Kidney epithelial cell (primary cell): ENCODE measurements around the gene MUCL3. TPM values are rescaled to one million over a fixed set of nuclear protein-coding genes. Genes with fewer than 3 reads are reported as not detected.

Source experiments
- DNase-seq: peaks from one replicate; pipeline ENCODE4 v3.0.0-alpha.2; 2010; ENCODE audit warnings: low read depth
- H3K27me3 ChIP-seq: 2 replicates; pipeline ENCODE4 v1.6.0; 2011; ENCODE audit warnings: low read length; ENCODE audit not compliant: control insufficient read depth, insufficient read depth
- H3K36me3 ChIP-seq: 2 replicates; pipeline ENCODE4 v1.5.1; 2011; ENCODE audit warnings: low read length; ENCODE audit not compliant: control insufficient read depth, insufficient read depth
- H3K4me3 ChIP-seq: 2 replicates; pipeline ENCODE4 v1.5.1; 2011; ENCODE audit warnings: low read depth, mild to moderate bottlenecking, control low read depth, low read length
- CTCF ChIP-seq: IDR thresholded peaks from 2 replicates; pipeline ENCODE4 v1.5.1; 2011; ENCODE audit warnings: mild to moderate bottlenecking, moderate library complexity, low read length, control low read depth, inconsistent platforms; ENCODE audit not compliant: insufficient read depth, poor library complexity, severe bottlenecking
- total RNA-seq: library from RNA; depleted of rRNA; stranded (reverse); fragments of >200 nt; gene quantifications from 2 replicates; pipeline ENCODE4 v1.2.3, GENCODE V29; 2015

Gene MUCL3
- total RNA-seq, 1 donor from 2014 or later = not detected

DNA sequence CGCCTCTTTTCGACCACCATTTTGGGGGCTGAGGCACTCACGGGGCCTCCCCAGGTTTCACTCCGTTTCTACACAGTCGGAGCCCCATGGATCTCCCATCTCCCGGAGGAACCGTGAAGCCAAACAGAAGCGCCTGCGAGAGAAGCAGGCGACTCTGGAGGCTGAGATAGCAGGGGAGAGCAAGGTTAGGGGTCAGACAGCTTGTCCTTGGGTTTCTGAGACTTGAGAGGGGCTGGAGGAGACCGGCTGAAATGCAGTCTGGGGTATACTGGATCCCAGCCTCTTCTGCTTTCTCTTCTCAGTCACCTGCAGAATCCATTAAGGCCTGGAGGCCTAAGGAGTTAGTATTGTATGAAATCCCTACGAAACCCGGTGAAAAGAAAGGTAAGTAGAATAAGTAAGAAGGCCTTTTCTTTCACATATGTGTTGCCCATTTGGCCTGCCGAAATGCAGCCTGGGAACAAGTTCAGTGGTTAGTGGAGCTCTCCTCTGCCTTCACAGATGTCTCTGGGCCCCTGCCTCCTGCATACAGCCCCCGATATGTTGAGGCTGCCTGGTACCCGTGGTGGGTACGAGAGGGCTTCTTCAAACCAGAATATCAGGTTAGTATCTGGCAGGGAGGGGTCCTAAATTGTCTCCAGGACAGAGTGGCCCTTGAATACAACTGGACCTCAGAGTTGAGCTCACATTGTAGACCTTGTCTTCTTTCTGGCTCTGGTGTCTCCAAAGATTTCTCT is 25.8 kb upstream of the MUCL3 start:
- Histone ChIP-seq H3K4me3 (peak overlapping the region; percentile 43), H3K36me3 (peaks cover 5% of the 10 kb centered on the region)
- TF ChIP-seq CTCF = no peak

GRCh38 chr6:30915591-30915946 is 25.2 kb upstream of the MUCL3 start:
- no peaks in the 10 kb centered on the region for H3K27me3 ChIP-seq
- DNase-seq = peak; percentile 28
- H3K36me3 ChIP-seq = peaks cover 4% of the 10 kb centered on the region
- peak; percentile 67 for TF ChIP-seq CTCF
- H3K4me3 ChIP-seq = no peak overlapping the region

More for the DNA sequence above, 25.8 kb upstream of the MUCL3 start:
- no peak for DNase-seq
- no peaks in the 10 kb centered on the region for H3K27me3 ChIP-seq

DNA sequence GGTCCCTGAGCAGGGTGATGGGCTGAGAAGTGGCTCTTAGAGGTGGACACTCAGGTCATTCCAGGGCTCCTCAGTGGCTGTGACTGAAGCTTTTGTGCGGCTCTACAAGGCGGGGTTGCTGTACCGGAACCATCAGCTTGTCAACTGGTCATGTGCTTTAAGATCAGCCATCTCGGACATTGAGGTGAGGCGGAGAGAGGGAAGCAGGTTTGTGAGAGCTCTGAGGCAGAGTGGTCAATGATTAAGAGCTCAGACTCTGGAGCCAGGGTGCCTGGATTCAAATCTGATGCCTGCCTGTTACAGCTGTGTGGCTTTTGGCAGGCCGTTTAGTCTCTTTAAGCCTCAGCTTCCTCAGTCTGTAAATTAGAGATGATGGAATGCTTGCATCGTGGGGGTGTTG is 23.7 kb upstream of the MUCL3 start:
- Histone ChIP-seq H3K36me3 (peaks cover 2% of the 10 kb centered on the region), H3K4me3 (no peak overlapping the region), H3K27me3 (no peaks in the 10 kb centered on the region)
- TF ChIP-seq CTCF = no peak
- no peak for DNase-seq

- no peak for TF ChIP-seq CTCF
Measured at GRCh38 chr6:30917487-30917886, 23.3 kb upstream of the MUCL3 start.

DNA sequence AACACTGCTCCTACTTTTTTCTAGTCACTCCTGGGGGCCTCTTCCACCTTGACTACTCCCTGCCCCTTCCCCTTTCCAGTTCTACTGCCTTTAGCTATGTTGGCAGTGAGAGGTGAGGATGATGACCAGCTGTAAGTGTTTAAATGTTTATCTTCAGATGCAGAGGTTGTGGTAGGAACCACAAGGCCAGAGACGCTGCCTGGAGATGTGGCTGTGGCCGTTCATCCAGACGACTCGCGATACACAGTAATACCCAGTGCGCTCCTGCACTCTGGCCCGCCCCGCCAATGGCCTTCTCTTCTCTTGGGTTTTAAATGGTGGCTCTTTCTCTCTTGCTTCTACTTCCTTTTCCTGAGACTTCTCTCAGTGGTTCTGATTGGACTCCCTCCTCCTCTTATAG is 22.1 kb upstream of the MUCL3 start:
- Histone ChIP-seq H3K36me3 (peaks cover 2% of the 10 kb centered on the region), H3K27me3 (no peaks in the 10 kb centered on the region)

More at GRCh38 chr6:30917487-30917886, 23.3 kb upstream of the MUCL3 start:
- H3K27me3 ChIP-seq = no peaks in the 10 kb centered on the region
- no peak for DNase-seq
- peaks cover 2% of the 10 kb centered on the region for H3K36me3 ChIP-seq
- no peak overlapping the region for H3K4me3 ChIP-seq

More for the DNA sequence above, 22.1 kb upstream of the MUCL3 start:
- DNase-seq = no peak
- TF ChIP-seq CTCF = no peak
- H3K4me3 ChIP-seq = no peak overlapping the region
